Measurements from ENCODE around the gene SPRR3.

Gene SPRR3

GRCh38 chr1:153001382-153001781 lies at the start of gene SPRR3:
TSS of gene SPRR3 (plus strand) at chr1:153001749. CDS start at chr1:153003021, 1,272 bp downstream.
- DNase-seq: no peak

GRCh38 chr1:152953761-152954160 lies 47.8 kb upstream of the SPRR3 start:
- no peak for DNase-seq

- DNase-seq: no peak
These were observed 47.1 kb upstream of the SPRR3 start for GRCh38 chr1:152954436-152954835.

GRCh38 chr1:152957561-152957960 lies 44.0 kb upstream of the SPRR3 start:
- DNase-seq: no peak

GRCh38 chr1:152959273-152959672 lies 42.3 kb upstream of the SPRR3 start:
- no peak for DNase-seq

- no peak for DNase-seq
These were observed 41.6 kb upstream of the SPRR3 start for GRCh38 chr1:152959801-152960451.

- DNase-seq: no peak
These were observed 41.0 kb upstream of the SPRR3 start for GRCh38 chr1:152960452-152961044.

- no peak for DNase-seq
These were observed 40.2 kb upstream of the SPRR3 start for GRCh38 chr1:152961226-152961891.

- no peak for DNase-seq
These were observed 38.6 kb upstream of the SPRR3 start for GRCh38 chr1:152962876-152963415.

- no peak for DNase-seq
These were observed 37.0 kb upstream of the SPRR3 start for GRCh38 chr1:152964536-152964935.

GRCh38 chr1:152965853-152966252 lies 35.7 kb upstream of the SPRR3 start:
- DNase-seq: no peak

GRCh38 chr1:152967201-152967600 lies 34.3 kb upstream of the SPRR3 start:
- DNase-seq: no peak

- DNase-seq: no peak
These were observed 33.3 kb upstream of the SPRR3 start for GRCh38 chr1:152968248-152968647.

GRCh38 chr1:152969036-152969435 lies 32.5 kb upstream of the SPRR3 start:
- DNase-seq: no peak

- no peak for DNase-seq
These were observed 31.1 kb upstream of the SPRR3 start, which contains the start of gene SPRR4 for GRCh38 chr1:152970495-152970894. TSS of gene SPRR4 (plus strand) at chr1:152970648. CDS start at chr1:152971891, 1,243 bp downstream.

- DNase-seq: no peak
These were observed 29.2 kb upstream of the SPRR3 start for GRCh38 chr1:152972196-152972886.

- DNase-seq: no peak
These were observed 24.9 kb upstream of the SPRR3 start for GRCh38 chr1:152976688-152977087.

- DNase-seq: no peak
These were observed 23.9 kb upstream of the SPRR3 start for GRCh38 chr1:152977614-152978013.

GRCh38 chr1:152980676-152981075 lies 20.9 kb upstream of the SPRR3 start:
- DNase-seq: no peak

- DNase-seq: no peak
These were observed 20.2 kb upstream of the SPRR3 start for GRCh38 chr1:152981146-152981871.

GRCh38 chr1:152982076-152982475 lies 19.5 kb upstream of the SPRR3 start:
- DNase-seq: no peak

- no peak for DNase-seq
These were observed 18.3 kb upstream of the SPRR3 start for GRCh38 chr1:152983234-152983633.

GRCh38 chr1:152983743-152984142 lies 17.8 kb upstream of the SPRR3 start, which contains the start of gene SPRR1A:
TSS of gene SPRR1A (plus strand) at chr1:152984081. CDS start at chr1:152985231, 1,150 bp downstream.
- no peak for DNase-seq

Data from NCI-H1105 (cell line).